Ishikawa (cell line): Measurements from ENCODE around the gene TOX2.

ENCODE experiments used
- CEBPB ChIP-seq: IDR thresholded peaks from 2 replicates; pipeline ENCODE4 v1.6.1; 2012
- CREB1 ChIP-seq: IDR thresholded peaks from 2 replicates; pipeline ENCODE4 v1.6.1; 2012; ENCODE audit warnings: low read depth
- EGR1 ChIP-seq: IDR thresholded peaks from 2 replicates; pipeline ENCODE4 v1.6.1; 2012
- EP300 ChIP-seq: IDR thresholded peaks from 2 replicates; pipeline ENCODE4 v1.6.1; 2012; ENCODE audit warnings: borderline replicate concordance
- NFIC ChIP-seq: IDR thresholded peaks from 2 replicates; pipeline ENCODE4 v1.6.1; 2012
- RAD21 ChIP-seq: IDR thresholded peaks from 2 replicates; pipeline ENCODE4 v1.6.1; 2012; ENCODE audit warnings: low read depth
- TAF1 ChIP-seq: IDR thresholded peaks from 2 replicates; pipeline ENCODE4 v1.6.1; 2012; ENCODE audit warnings: low read depth, mild to moderate bottlenecking
- TCF12 ChIP-seq: IDR thresholded peaks from 2 replicates; pipeline ENCODE4 v1.6.1; 2012; ENCODE audit warnings: low read depth
- YY1 ChIP-seq: IDR thresholded peaks from 2 replicates; pipeline ENCODE4 v1.6.1; 2012; ENCODE audit warnings: low read depth
- TF ChIP-seq, protein P1 (sequence below): IDR thresholded peaks from 2 replicates; pipeline ENCODE4 v1.6.1; 2012
- TF ChIP-seq, protein P2 (sequence below): IDR thresholded peaks from 2 replicates; pipeline ENCODE4 v1.6.1; 2012
- TF ChIP-seq, protein P3 (sequence below): IDR thresholded peaks from 2 replicates; pipeline ENCODE4 v1.6.1; 2012; ENCODE audit warnings: low read depth, mild to moderate bottlenecking

DNA sequence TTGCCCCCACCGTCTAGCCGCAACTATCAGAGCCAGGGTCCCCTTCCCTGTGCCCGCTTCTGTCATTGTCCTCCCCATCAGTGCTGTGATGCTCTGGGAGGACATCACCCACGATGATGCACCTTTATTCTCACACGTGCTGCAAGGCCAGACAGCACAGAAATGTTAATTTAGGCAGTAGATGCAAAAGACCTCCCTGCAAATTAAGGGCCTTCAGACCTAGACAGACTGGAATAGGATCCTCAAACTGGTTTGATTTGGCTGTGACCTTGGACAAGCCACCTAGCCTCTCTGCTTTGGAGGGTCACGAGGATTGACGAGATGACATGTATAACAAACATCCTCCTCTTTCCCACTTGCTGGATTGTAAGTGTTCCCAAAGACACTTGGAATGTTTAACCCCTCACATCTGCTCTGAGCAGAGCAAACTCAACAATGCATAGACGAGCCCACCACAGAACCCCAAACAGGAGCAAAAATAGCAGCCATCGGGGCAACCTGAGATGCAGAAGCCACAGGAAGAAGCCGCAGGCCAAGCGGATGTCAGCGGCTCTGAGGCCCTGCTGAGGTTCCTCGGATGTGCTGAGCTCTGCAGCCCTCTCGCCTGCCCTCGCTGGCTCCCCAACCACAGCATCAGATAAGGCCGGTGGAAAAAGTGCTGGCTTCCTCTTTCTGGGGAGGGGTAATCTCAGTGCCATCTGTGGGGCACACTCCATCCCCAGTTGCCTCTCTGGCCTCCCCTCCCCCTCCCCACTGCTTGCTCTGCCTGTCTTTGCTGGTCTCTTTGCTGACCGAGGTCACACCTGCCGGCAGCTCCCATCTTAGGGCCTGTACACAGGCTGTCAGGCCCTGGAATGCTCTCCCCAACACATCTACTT, 35.3 kb downstream of the TOX2 start:
- TF ChIP-seq EP300 (no peak), TCF12 (no peak), YY1 (no peak), NFIC (no peak), TAF1 (no peak), RAD21 (no peak), CEBPB (no peak), EGR1 (no peak), CREB1 (no peak)
- TF ChIP-seq, protein P1, sequence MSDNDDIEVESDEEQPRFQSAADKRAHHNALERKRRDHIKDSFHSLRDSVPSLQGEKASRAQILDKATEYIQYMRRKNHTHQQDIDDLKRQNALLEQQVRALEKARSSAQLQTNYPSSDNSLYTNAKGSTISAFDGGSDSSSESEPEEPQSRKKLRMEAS = no peak
- TF ChIP-seq, protein P2, sequence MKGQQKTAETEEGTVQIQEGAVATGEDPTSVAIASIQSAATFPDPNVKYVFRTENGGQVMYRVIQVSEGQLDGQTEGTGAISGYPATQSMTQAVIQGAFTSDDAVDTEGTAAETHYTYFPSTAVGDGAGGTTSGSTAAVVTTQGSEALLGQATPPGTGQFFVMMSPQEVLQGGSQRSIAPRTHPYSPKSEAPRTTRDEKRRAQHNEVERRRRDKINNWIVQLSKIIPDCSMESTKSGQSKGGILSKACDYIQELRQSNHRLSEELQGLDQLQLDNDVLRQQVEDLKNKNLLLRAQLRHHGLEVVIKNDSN = no peak
- TF ChIP-seq, protein P3, sequence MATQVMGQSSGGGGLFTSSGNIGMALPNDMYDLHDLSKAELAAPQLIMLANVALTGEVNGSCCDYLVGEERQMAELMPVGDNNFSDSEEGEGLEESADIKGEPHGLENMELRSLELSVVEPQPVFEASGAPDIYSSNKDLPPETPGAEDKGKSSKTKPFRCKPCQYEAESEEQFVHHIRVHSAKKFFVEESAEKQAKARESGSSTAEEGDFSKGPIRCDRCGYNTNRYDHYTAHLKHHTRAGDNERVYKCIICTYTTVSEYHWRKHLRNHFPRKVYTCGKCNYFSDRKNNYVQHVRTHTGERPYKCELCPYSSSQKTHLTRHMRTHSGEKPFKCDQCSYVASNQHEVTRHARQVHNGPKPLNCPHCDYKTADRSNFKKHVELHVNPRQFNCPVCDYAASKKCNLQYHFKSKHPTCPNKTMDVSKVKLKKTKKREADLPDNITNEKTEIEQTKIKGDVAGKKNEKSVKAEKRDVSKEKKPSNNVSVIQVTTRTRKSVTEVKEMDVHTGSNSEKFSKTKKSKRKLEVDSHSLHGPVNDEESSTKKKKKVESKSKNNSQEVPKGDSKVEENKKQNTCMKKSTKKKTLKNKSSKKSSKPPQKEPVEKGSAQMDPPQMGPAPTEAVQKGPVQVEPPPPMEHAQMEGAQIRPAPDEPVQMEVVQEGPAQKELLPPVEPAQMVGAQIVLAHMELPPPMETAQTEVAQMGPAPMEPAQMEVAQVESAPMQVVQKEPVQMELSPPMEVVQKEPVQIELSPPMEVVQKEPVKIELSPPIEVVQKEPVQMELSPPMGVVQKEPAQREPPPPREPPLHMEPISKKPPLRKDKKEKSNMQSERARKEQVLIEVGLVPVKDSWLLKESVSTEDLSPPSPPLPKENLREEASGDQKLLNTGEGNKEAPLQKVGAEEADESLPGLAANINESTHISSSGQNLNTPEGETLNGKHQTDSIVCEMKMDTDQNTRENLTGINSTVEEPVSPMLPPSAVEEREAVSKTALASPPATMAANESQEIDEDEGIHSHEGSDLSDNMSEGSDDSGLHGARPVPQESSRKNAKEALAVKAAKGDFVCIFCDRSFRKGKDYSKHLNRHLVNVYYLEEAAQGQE = no peak
